Measurements from ENCODE around the gene VWF. TPM values are rescaled to one million over a fixed set of nuclear protein-coding genes. Genes with fewer than 3 reads are reported as not detected.
A peak's percentile ranks its signal among the peaks of the same experiment; 100 is the strongest.
"Not testable (repeated sequence)": the region's sequence is repeated elsewhere in the genome, so short reads cannot be mapped to it uniquely, and the experiment has no call there.

Gene VWF
- total RNA-seq, 3 donors from 2014 or later, result 0.33 to 0.71 (median 0.58) TPM

GRCh38 chr12:6158255-6158654 lies 33.8 kb upstream of the VWF start:
- H3K9me3 Mint-ChIP-seq, result no peaks in the 10 kb centered on the region
- DNase-seq, result no peak
- H3K4me1 Mint-ChIP-seq (ENCODE audit: low read depth), result no peaks in the 10 kb centered on the region
- no peak for ATAC-seq
- H3K27me3 Mint-ChIP-seq (ENCODE audit: low read depth), result peaks cover 3% of the 10 kb centered on the region
- H3K36me3 Mint-ChIP-seq (ENCODE audit: insufficient read depth), result no peaks in the 10 kb centered on the region
- H3K4me3 Mint-ChIP-seq, result no peak overlapping the region

GRCh38 chr12:6157482-6157881 lies 33.0 kb upstream of the VWF start:
- Mint-ChIP-seq H3K9me3 (no peaks in the 10 kb centered on the region), H3K27me3 (ENCODE audit: low read depth) (peaks cover 3% of the 10 kb centered on the region), H3K4me1 (ENCODE audit: low read depth) (no peaks in the 10 kb centered on the region), H3K36me3 (ENCODE audit: insufficient read depth) (no peaks in the 10 kb centered on the region), H3K4me3 (no peak overlapping the region)
- ATAC-seq, result no peak
- no peak for DNase-seq

- DNase-seq (no peak), ATAC-seq (no peak)
- Mint-ChIP-seq H3K4me3 (no peak overlapping the region), H3K4me1 (ENCODE audit: low read depth) (no peaks in the 10 kb centered on the region), H3K27me3 (ENCODE audit: low read depth) (peaks cover 4% of the 10 kb centered on the region), H3K36me3 (ENCODE audit: insufficient read depth) (no peaks in the 10 kb centered on the region), H3K9me3 (no peaks in the 10 kb centered on the region)
These were observed 30.4 kb upstream of the VWF start for GRCh38 chr12:6154730-6155459.

GRCh38 chr12:6148722-6149121 lies 24.3 kb upstream of the VWF start:
- H3K27me3 Mint-ChIP-seq (ENCODE audit: low read depth); ATAC-seq; DNase-seq; H3K9me3 Mint-ChIP-seq; H3K36me3 Mint-ChIP-seq (ENCODE audit: insufficient read depth); H3K4me3 Mint-ChIP-seq: not testable (repeated sequence)
- peaks cover 11% of the 10 kb centered on the region for H3K4me1 Mint-ChIP-seq (ENCODE audit: low read depth)

GRCh38 chr12:6148061-6148460 lies 23.6 kb upstream of the VWF start:
- ATAC-seq (no peak), DNase-seq (no peak)
- Mint-ChIP-seq H3K4me3 (no peak overlapping the region), H3K36me3 (ENCODE audit: insufficient read depth) (no peaks in the 10 kb centered on the region), H3K9me3 (no peaks in the 10 kb centered on the region), H3K4me1 (ENCODE audit: low read depth) (peaks cover 12% of the 10 kb centered on the region), H3K27me3 (ENCODE audit: low read depth) (peaks cover 6% of the 10 kb centered on the region)

- H3K36me3 Mint-ChIP-seq (ENCODE audit: insufficient read depth), result no peaks in the 10 kb centered on the region
- no peaks in the 10 kb centered on the region for H3K9me3 Mint-ChIP-seq
- H3K27me3 Mint-ChIP-seq (ENCODE audit: low read depth), result peaks cover 6% of the 10 kb centered on the region
- ATAC-seq (no peak), DNase-seq (no peak)
- H3K4me3 Mint-ChIP-seq, result no peak overlapping the region
- H3K4me1 Mint-ChIP-seq (ENCODE audit: low read depth), result peaks cover 17% of the 10 kb centered on the region
These were observed 22.5 kb upstream of the VWF start for GRCh38 chr12:6146951-6147350.

- no peak overlapping the region for H3K4me3 Mint-ChIP-seq
These were observed 22.0 kb upstream of the VWF start for GRCh38 chr12:6146509-6146908.

GRCh38 chr12:6145564-6145963 lies 21.1 kb upstream of the VWF start:
- no peak for ATAC-seq
- peaks cover 30% of the 10 kb centered on the region for H3K4me1 Mint-ChIP-seq (ENCODE audit: low read depth)
- DNase-seq, result no peak
- H3K36me3 Mint-ChIP-seq (ENCODE audit: insufficient read depth), result no peaks in the 10 kb centered on the region
- no peaks in the 10 kb centered on the region for H3K9me3 Mint-ChIP-seq
- H3K27me3 Mint-ChIP-seq (ENCODE audit: low read depth), result peaks cover 6% of the 10 kb centered on the region
- H3K4me3 Mint-ChIP-seq, result no peak overlapping the region

More at GRCh38 chr12:6146509-6146908, 22.0 kb upstream of the VWF start:
- no peaks in the 10 kb centered on the region for H3K36me3 Mint-ChIP-seq (ENCODE audit: insufficient read depth)
- peaks cover 20% of the 10 kb centered on the region for H3K4me1 Mint-ChIP-seq (ENCODE audit: low read depth)
- H3K27me3 Mint-ChIP-seq (ENCODE audit: low read depth), result peaks cover 6% of the 10 kb centered on the region
- no peaks in the 10 kb centered on the region for H3K9me3 Mint-ChIP-seq
- DNase-seq, result no peak
- no peak for ATAC-seq

- Mint-ChIP-seq H3K4me1 (ENCODE audit: low read depth) (peaks cover 46% of the 10 kb centered on the region), H3K4me3 (no peak overlapping the region), H3K36me3 (ENCODE audit: insufficient read depth) (no peaks in the 10 kb centered on the region), H3K9me3 (no peaks in the 10 kb centered on the region), H3K27me3 (ENCODE audit: low read depth) (no peaks in the 10 kb centered on the region)
- DNase-seq (no peak), ATAC-seq (no peak)
These were observed 18.8 kb upstream of the VWF start for GRCh38 chr12:6143303-6143675.

- not testable (repeated sequence) for H3K27me3 Mint-ChIP-seq (ENCODE audit: low read depth); DNase-seq; ATAC-seq; H3K4me3 Mint-ChIP-seq; H3K36me3 Mint-ChIP-seq (ENCODE audit: insufficient read depth); H3K9me3 Mint-ChIP-seq
- peaks cover 42% of the 10 kb centered on the region for H3K4me1 Mint-ChIP-seq (ENCODE audit: low read depth)
These were observed 18.2 kb upstream of the VWF start for GRCh38 chr12:6142368-6143302.

GRCh38 chr12:6141731-6142367 lies 17.4 kb upstream of the VWF start:
- not testable (repeated sequence) for H3K27me3 Mint-ChIP-seq (ENCODE audit: low read depth); H3K9me3 Mint-ChIP-seq; H3K4me3 Mint-ChIP-seq; DNase-seq; H3K36me3 Mint-ChIP-seq (ENCODE audit: insufficient read depth)
- H3K4me1 Mint-ChIP-seq (ENCODE audit: low read depth), result peaks cover 42% of the 10 kb centered on the region
- peak; percentile 55 to 61 for ATAC-seq

- no peaks in the 10 kb centered on the region for H3K36me3 Mint-ChIP-seq (ENCODE audit: insufficient read depth)
- H3K27me3 Mint-ChIP-seq (ENCODE audit: low read depth), result peaks cover 3% of the 10 kb centered on the region
- ATAC-seq (peak; percentile 72 to 84), DNase-seq (peak; percentile 20)
- H3K4me1 Mint-ChIP-seq (ENCODE audit: low read depth), result peaks cover 41% of the 10 kb centered on the region
- H3K4me3 Mint-ChIP-seq, result peak overlapping the region; percentile 33
- no peaks in the 10 kb centered on the region for H3K9me3 Mint-ChIP-seq
These were observed 16.4 kb upstream of the VWF start for GRCh38 chr12:6140651-6141447.

GRCh38 chr12:6135071-6135470 lies 10.6 kb upstream of the VWF start:
- DNase-seq (no peak), ATAC-seq (no peak)
- Mint-ChIP-seq H3K9me3 (no peaks in the 10 kb centered on the region), H3K36me3 (ENCODE audit: insufficient read depth) (no peaks in the 10 kb centered on the region), H3K4me1 (ENCODE audit: low read depth) (peaks cover 12% of the 10 kb centered on the region), H3K27me3 (ENCODE audit: low read depth) (peaks cover 3% of the 10 kb centered on the region), H3K4me3 (no peak overlapping the region)

GRCh38 chr12:6133642-6134041 lies 9.2 kb upstream of the VWF start:
- Mint-ChIP-seq H3K4me3 (no peak overlapping the region), H3K36me3 (ENCODE audit: insufficient read depth) (no peaks in the 10 kb centered on the region), H3K9me3 (no peaks in the 10 kb centered on the region), H3K27me3 (ENCODE audit: low read depth) (peaks cover 3% of the 10 kb centered on the region), H3K4me1 (ENCODE audit: low read depth) (peaks cover 1% of the 10 kb centered on the region)
- DNase-seq (no peak), ATAC-seq (no peak)

Data from activated T-cell treated with anti-CD3 and anti-CD28 coated beads, Interleukin-2, amount 50 U/mL, for 4 hours (primary cell).